ENCODE data around the gene C3orf62. TPM values are rescaled to one million over a fixed set of nuclear protein-coding genes. Genes with fewer than 3 reads are reported as not detected.

The C3orf62 gene
- total and polyA plus RNA-seq, 9 of the 15 experiments (the other 6 are each of a cell fraction or from before 2014, with no cell fraction given) = 1.3 to 5.7 (median 3.4) TPM

GRCh38 chr3:49298511-49298910, 21.5 kb upstream of the C3orf62 start (continued):
- TF ChIP-seq PRDM10 (IDR thresholded peaks at IDR 0.05; ENCODE audit: partially characterized antibody) = no peak
- TF ChIP-seq MTA2 (IDR thresholded peaks at IDR 0.05; ENCODE audit: low read depth) = no peak
- TF ChIP-seq ZZZ3 (IDR thresholded peaks at IDR 0.05) = no peak
- no peak for TF ChIP-seq HMGN3 (IDR thresholded peaks at IDR 0.05; ENCODE audit: borderline replicate concordance, extremely low read depth, insufficient read length, low read depth, low read length)
- TF ChIP-seq ADNP (tag; IDR thresholded peaks at IDR 0.05) = no peak

- H3K9ac ChIP-seq (ENCODE audit: insufficient read depth in 1 of 2, low read depth in 2 of 2, low read length in 2 of 2) = no peak overlapping the region
- no peak overlapping the region for H2AFZ ChIP-seq (ENCODE audit: low read depth, low read length)
- POLR2A ChIA-PET = interaction anchor here (0.7 kb wide), 1 partner anchor 149 kb away, joined by 3 read pairs; no protein-coding TSS in a partner anchor
- intact Hi-C loops (cut with micrococcal nuclease) (no loop called here), in situ Hi-C loops (cut with MboI) (no loop called here)
- H3K27ac ChIP-seq (ENCODE audit: extremely low read depth, low read depth, low read length) = no peak overlapping the region; the same call in 2 of the 3 replicates
- CTCF ChIA-PET (ENCODE audit: low intra/inter-chr PET ratio) = no interaction called here
- DNase-seq (ENCODE audit: extremely low read depth in 1 of 4, low spot score in 3 of 4) (no peak), FAIRE-seq (no peak), ATAC-seq (no peak)
- no peaks in the 10 kb centered on the region for H4K20me1 ChIP-seq (replicated peaks; ENCODE audit: control insufficient read depth, insufficient read depth, low read length)
- H3K4me1 ChIP-seq (replicated peaks in 1 of 2; ENCODE audit: control insufficient read depth in 2 of 2, insufficient read depth in 2 of 2, low read length in 2 of 2) = no peaks in the 10 kb centered on the region
- H3K9me3 ChIP-seq (replicated peaks; ENCODE audit: control insufficient read depth, insufficient read depth, low read depth, low read length) = no peaks in the 10 kb centered on the region
- no peak overlapping the region for H3K4me3 ChIP-seq
- 100% methylated on average over 1 of the region's 2 CpGs for WGBS (ENCODE audit: insufficient coverage, low coverage, missing lambda C conversion rate)
- H3K27me3 ChIP-seq (ENCODE audit: control insufficient read depth in 2 of 2, insufficient read depth in 2 of 2, low read length in 2 of 2) = no peaks in the 10 kb centered on the region
- H3K36me3 ChIP-seq (ENCODE audit: control insufficient read depth, insufficient read depth, low read length) = peaks cover 70% of the 10 kb centered on the region
- TF ChIP-seq CCAR2 (IDR thresholded peaks at IDR 0.05; ENCODE audit: low read depth, low read length) = no peak
- TF ChIP-seq ZBTB43 (CRISPR knock-in tag; IDR thresholded peaks at IDR 0.05) = no peak
- TF ChIP-seq SMARCC2 (IDR thresholded peaks at IDR 0.05; ENCODE audit: low read depth) = no peak
- TF ChIP-seq WHSC1 (IDR thresholded peaks at IDR 0.05; ENCODE audit: low read length) = no peak
- BruUV-seq (replicated peaks) = no TSS peak
- H3K79me2 ChIP-seq (ENCODE audit: control insufficient read depth, insufficient read depth, low read length) = no peaks in the 10 kb centered on the region
- H3K9me1 ChIP-seq (ENCODE audit: control insufficient read depth, insufficient read depth, low read length) = no peaks in the 10 kb centered on the region
- no peak overlapping the region for H3K4me2 ChIP-seq (ENCODE audit: insufficient read depth, low read length)
Observed at GRCh38 chr3:49296781-49297411, 19.9 kb upstream of the C3orf62 start.
